ENCODE data around the gene HIP1R. TPM values are rescaled to one million over a fixed set of nuclear protein-coding genes. Genes with fewer than 3 reads are reported as not detected.

Gene HIP1R
- total and polyA plus RNA-seq, 2 of the 8 experiments (the other 6 are each of a cell fraction or from before 2014, with no cell fraction given) = 11.2 to 14.5 TPM

- Histone ChIP-seq H2BK20ac (ENCODE audit: low read length) (no peak overlapping the region), H3K14ac (ENCODE audit: insufficient read length) (no peak overlapping the region), H3K18ac (ENCODE audit: extremely low read depth, low read length) (no peak overlapping the region), H2BK12ac (ENCODE audit: low read depth, low read length) (no peak overlapping the region), H3K27me3 (replicated peaks in 1 of 4; ENCODE audit: control insufficient read depth in 3 of 4, extremely low read depth in 1 of 4, insufficient read depth in 3 of 4, low read length in 3 of 4) (no peaks in the 10 kb centered on the region), H2BK15ac (ENCODE audit: low read length) (no peak overlapping the region), H3K23me2 (ENCODE audit: low read depth, low read length) (no peaks in the 10 kb centered on the region), H2BK5ac (ENCODE audit: low read depth, low read length) (no peak overlapping the region), H4K8ac (ENCODE audit: extremely low read depth, insufficient read depth, low read length) (no peak overlapping the region), H4K20me1 (replicated peaks in 1 of 2; ENCODE audit: control insufficient read depth in 1 of 2, insufficient read depth in 2 of 2, low read length in 2 of 2) (peaks cover 6 to 13% of the 10 kb centered on the region in 2 experiments), H3K79me1 (ENCODE audit: low read depth, low read length) (no peaks in the 10 kb centered on the region), H3K23ac (ENCODE audit: insufficient read length) (no peak overlapping the region), H3K9me3 (ENCODE audit: insufficient read depth in 2 of 2, low read depth in 1 of 2, low read length in 1 of 2) (no peaks in the 10 kb centered on the region), H3K4me3 (ENCODE audit: extremely low read depth in 1 of 4, insufficient read depth in 2 of 4, low read depth in 3 of 4, low read length in 4 of 4) (no peak overlapping the region), H3K27ac (ENCODE audit: low read depth, low read length) (no peak overlapping the region), H3K79me2 (ENCODE audit: control insufficient read depth in 1 of 2, insufficient read depth in 2 of 2, low read length in 2 of 2) (no peaks in the 10 kb centered on the region), H4K91ac (replicated peaks; ENCODE audit: insufficient read length, low read length) (no peak overlapping the region), H2BK120ac (replicated peaks; ENCODE audit: low read depth, low read length) (no peak overlapping the region), H3K4ac (replicated peaks; ENCODE audit: insufficient read length, low read depth, low read length) (no peak overlapping the region), H3K4me1 (replicated peaks in 1 of 4; ENCODE audit: control insufficient read depth in 3 of 4, insufficient read depth in 4 of 4, low read length in 3 of 4) (0 out of 7 replicates have a peak, but pooled peaks cover 0 to 2% (median 0%) of the 10 kb centered on the region in 4 experiments), H3K9ac (replicated peaks in 1 of 4; ENCODE audit: extremely low read depth in 1 of 4, low read depth in 3 of 4, low read length in 3 of 4) (no peak overlapping the region; a peak in 1 of 7 replicates), H3K56ac (replicated peaks; ENCODE audit: insufficient read length, low read depth, low read length) (no peak overlapping the region), H3K4me2 (ENCODE audit: insufficient read depth in 1 of 2, low read depth in 2 of 2, low read length in 2 of 2) (no peak overlapping the region), H4K5ac (ENCODE audit: insufficient read length, low read depth, low read length) (no peak overlapping the region), H2AFZ (ENCODE audit: low read length) (no peak overlapping the region), H2AK5ac (ENCODE audit: low read depth, low read length) (no peak overlapping the region), H3K36me3 (ENCODE audit: control insufficient read depth in 2 of 4, insufficient read depth in 4 of 4, low read length in 3 of 4) (peaks cover 0 to 3% (median 0%) of the 10 kb centered on the region in 4 experiments; a peak in 2 of 8 replicates)
- POLR2A ChIA-PET (ENCODE audit: partially characterized antibody) = interaction anchor here (0.8 kb wide), 1 partner anchor 628 kb away, joined by 3 read pairs; no protein-coding TSS in a partner anchor
- TF ChIP-seq ATF2 (IDR thresholded peaks at IDR 0.05; ENCODE audit: low read length) (no peak), RFX5 (IDR thresholded peaks at IDR 0.05; ENCODE audit: borderline replicate concordance, low read depth, low read length) (no peak), USF2 (IDR thresholded peaks at IDR 0.05; ENCODE audit: low read length) (no peak), NANOG (IDR thresholded peaks at IDR 0.05; ENCODE audit: insufficient read depth, low read depth, low read length, poor library complexity, severe bottlenecking) (no peak), SP1 (IDR thresholded peaks at IDR 0.05; ENCODE audit: low read depth, low read length) (no peak), TAF1 (IDR thresholded peaks at IDR 0.05; ENCODE audit: low read depth, low read length) (no peak), CTBP2 (IDR thresholded peaks at IDR 0.05; ENCODE audit: borderline replicate concordance, insufficient read depth, insufficient read length, low read length) (no peak), CBX8 (IDR thresholded peaks at IDR 0.05; ENCODE audit: borderline replicate concordance, low read depth, low read length) (no peak)
- DNase-seq (ENCODE audit: low read depth in 1 of 2, low spot score in 2 of 2) (no peak), FAIRE-seq (no peak)
- CTCF ChIA-PET (ENCODE audit: partially characterized antibody) = interaction anchor here (1.0 to 20.1 kb wide), 6 partner anchors 9 to 123 kb away, joined by 3 to 473 read pairs (median 8); no protein-coding TSS in a partner anchor
- 94% methylated on average over 21 of the region's 24 CpGs; no CpG with 5 or more reads in 1 of the 2 experiments for WGBS, 2 experiments (ENCODE audit: extremely low coverage in 1 of 2, insufficient coverage in 1 of 2, insufficient read length in 1 of 2, insufficient replicate concordance in 2 of 2, low coverage in 1 of 2, low lambda C conversion rate in 2 of 2, missing lambda C conversion rate in 1 of 2)
Measured at GRCh38 chr12:122855071-122855829, 20.0 kb downstream of the HIP1R start.
